HG02623 (cell line): Measurements from ENCODE around the gene ZNF555.
"Not testable (repeated sequence)": the region's sequence is repeated elsewhere in the genome, so short reads cannot be mapped to it uniquely, and the experiment has no call there.

Source experiments
- ATAC-seq: cut with Tn5 transposase; IDR thresholded peaks from one replicate; pipeline ENCODE4 v1.9.1; 2021; ENCODE audit warnings: moderate library complexity; ENCODE audit not compliant: unreplicated experiment

The ZNF555 gene

DNA sequence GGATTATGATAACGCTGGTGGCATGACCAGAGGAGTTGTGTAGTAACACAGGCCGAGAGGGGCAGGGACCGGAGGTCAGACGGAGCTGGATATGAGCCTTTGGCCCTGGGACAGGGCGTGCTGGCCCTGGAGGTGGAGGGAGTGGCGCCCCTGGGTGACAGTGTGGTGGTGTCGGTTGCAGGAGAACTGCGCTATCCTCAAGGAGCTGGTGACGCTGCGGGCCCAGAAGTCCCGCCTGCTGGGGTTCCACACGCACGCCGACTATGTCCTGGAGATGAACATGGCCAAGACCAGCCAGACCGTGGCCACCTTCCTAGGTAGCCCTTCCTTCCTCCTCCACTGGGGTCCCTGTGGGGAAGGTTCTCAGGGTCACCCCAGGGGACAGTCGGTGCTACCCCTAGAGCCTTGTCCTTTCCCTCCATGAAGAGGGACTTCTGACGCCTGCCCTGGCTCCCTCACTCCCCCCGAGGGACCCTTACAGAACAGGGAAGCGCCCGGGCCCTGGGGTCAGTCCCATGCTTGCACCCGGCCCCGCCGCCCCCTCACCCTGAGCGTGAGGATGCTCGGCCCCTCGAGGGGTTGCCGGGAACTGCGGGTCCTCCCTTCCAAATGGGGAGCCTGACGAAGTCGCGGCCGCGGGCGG lies 34.4 kb upstream of the ZNF555 start:
- no peak for ATAC-seq

DNA sequence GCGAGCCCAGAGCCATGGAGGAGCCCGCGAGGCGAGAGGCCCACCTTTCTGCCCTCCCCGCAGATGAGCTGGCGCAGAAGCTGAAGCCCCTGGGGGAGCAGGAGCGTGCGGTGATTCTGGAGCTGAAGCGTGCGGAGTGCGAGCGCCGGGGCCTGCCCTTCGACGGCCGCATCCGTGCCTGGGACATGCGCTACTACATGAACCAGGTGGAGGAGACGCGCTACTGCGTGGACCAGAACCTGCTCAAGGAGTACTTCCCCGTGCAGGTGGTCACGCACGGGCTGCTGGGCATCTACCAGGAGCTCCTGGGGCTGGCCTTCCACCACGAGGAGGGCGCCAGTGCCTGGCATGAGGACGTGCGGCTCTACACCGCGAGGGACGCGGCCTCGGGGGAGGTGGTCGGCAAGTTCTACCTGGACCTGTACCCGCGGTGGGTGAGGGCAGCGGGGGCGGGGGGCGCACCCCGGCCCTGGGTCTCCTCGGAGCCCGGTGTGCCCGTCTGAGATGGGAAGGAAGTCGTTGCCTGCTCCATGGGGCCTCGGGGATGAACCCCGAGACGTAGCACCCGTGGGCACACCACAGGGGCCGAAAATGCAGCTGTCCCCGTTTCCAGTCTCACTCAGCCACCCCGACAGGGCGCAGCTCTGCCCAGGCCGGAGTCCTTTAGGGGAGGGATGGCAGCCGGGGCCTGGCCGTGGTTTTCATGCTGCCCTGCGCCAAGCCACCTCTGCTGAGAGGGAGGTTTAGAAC lies 33.7 kb upstream of the ZNF555 start:
- ATAC-seq, result no peak

GRCh38 chr19:2808129-2808941 lies 32.9 kb upstream of the ZNF555 start:
- ATAC-seq, result no peak

- ATAC-seq, result no peak
Measured at GRCh38 chr19:2809387-2810140, 31.7 kb upstream of the ZNF555 start.

DNA sequence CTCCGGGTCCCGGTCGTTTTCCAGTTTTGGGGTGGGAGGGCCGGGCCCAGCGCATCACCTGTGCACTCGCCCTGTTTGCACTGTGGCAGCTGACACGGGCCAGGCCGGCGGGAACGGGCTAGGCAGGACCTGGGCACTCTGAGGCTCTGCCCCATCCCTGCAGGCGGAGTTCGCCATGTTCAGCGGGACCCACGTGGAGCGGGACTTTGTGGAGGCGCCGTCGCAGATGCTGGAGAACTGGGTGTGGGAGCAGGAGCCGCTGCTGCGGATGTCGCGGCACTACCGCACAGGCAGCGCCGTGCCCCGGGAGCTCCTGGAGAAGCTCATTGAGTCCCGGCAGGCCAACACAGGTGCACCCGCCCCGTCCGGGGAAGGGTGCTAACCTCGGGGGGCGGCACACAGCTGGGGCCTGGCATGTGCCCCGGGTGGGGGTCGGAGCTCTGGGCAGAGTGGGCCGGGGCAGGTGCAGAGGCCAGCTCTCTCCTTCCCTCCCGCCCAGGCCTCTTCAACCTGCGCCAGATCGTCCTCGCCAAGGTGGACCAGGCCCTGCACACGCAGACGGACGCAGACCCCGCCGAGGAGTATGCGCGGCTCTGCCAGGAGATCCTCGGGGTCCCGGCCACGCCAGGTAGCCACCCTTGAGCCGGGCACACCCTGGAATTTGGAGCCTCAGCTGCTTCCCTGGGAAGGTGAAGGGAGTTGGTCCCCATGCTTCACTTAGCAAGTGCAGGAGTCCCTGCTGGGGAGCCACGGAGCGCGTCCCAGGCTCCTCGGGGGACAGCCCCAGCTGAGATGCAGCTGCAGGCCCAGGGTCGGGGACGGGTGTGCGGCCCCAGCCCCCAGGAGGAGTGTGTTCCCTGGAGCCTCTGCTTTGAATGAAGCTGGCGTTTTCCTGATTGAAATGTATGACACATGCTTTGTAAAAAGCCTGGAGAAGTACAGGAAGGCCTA lies 30.9 kb upstream of the ZNF555 start:
- no peak for ATAC-seq

DNA sequence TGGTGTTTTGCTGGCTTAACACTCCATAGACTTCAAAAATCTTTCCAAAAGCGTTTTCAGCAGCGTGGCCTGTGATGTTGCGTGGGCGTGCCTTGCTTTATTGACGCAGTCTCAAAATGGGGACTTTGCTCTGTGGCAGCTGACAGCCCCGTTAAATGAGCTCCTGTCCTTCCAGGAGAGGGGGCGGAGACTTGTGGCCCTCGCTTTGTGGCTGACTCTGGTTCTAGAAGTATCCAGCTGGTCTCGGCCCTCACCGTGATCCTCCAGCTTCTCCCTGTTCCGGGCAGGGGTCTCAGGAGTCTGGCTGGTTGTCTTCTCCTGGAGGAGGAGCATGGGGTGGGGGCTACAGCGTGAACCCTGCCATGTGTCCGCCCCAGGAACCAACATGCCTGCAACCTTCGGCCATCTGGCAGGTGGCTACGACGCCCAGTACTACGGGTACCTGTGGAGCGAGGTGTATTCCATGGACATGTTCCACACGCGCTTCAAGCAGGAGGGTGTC lies 30.0 kb upstream of the ZNF555 start:
- no peak for ATAC-seq

- no peak for ATAC-seq
Measured at GRCh38 chr19:2811735-2812413, 29.4 kb upstream of the ZNF555 start.

DNA sequence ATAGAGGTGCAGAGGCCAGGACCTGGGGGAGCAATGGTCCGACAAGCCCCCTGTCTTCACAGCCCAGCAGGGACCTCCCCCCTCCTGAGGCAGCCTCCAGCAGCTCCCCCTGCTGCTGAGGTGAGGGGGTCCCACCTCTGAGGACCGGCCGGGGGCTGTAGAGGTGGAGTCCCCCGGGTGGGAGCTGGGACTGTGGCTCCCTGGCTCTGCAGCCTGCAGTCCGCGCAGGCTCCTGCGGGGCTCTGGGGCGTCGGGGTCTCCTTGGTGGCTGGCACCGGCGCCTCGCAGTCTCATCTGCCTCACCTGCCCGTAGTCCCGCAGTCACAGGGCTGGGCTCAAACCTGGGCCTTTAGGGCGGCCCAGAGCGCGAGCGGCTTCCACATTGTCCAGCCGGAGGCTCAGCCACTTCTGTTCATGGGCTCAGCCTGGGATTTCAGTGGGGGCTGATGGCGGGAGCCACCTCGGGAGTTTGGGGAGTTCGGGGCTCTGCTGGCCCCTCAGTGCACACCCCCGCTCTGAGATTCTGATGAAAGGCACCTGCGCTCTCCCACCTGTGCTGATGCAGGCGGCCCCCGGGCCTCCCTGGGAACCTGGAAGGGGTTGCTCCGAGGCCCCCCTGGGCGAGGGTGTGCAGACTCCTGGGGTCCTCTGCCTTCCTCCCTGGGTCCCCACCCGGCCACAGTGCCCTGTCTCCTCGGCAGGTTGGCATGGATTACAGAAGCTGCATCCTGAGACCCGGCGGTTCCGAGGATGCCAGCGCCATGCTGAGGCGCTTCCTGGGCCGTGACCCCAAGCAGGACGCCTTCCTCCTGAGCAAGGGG lies 28.7 kb upstream of the ZNF555 start:
- no peak for ATAC-seq

DNA sequence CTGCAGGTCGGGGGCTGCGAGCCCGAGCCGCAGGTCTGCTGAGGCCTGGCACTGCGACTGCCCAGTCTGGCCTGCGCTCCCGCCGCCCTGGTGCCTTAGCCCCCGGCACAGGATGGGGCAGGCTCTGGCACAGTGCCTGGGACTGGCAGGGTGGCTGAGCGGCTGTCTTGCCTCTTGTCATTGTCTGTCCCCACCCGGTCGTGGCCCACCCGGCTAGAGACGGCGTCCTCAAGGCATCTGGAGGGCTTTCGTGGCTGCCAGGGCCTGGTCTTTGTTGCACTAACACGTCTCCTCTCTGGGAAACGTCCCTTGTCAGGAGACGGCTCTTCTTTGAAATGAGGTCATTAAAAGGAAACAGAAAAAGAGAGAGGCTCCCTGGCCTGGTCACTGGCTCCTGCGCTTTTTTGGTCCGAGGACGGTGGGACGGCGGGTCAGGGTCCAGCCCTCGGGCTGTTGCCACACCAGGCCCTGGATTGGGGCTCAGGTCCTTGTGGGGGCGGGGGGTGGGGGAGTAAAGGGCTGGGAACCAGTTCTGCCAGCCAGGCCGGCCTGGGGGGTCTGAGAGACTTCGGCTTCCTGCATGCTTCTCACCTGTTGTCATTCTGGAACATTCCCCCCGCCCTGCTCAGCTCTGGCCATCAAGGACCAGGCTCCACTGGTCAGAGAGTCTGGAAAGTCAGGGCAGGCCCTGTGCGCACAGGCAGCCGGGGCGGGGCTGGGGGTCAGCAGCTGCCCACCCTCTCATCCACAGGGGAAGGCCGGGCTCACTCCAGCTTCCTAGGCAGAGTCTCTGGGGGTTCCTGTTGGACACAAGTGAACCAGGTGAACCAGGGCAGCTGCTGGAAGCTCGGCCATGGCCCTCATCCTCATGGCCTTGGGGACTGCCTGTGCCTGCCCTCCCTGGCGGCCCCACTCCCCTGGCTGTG lies 27.8 kb upstream of the ZNF555 start:
- ATAC-seq, result no peak

DNA sequence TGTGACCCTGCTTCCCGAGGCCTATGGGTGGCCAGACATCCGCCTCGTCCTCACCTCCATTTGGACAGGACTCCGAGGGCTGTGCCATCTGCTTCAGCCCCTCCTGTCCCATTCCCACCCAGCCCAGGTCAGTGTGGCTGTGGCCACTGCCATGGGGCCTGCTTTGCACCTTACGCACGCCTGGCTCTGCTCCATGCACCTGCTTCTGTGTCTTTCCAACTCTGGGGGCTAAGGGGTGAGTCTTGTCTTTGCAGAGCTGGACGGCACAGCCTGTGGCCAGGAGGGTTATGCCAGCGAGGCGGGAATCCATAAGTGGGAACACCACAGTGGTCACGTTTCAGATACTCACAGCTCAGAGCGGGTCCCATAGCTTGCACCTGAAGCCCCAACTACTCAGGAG lies 26.8 kb upstream of the ZNF555 start:
- no peak for ATAC-seq

DNA sequence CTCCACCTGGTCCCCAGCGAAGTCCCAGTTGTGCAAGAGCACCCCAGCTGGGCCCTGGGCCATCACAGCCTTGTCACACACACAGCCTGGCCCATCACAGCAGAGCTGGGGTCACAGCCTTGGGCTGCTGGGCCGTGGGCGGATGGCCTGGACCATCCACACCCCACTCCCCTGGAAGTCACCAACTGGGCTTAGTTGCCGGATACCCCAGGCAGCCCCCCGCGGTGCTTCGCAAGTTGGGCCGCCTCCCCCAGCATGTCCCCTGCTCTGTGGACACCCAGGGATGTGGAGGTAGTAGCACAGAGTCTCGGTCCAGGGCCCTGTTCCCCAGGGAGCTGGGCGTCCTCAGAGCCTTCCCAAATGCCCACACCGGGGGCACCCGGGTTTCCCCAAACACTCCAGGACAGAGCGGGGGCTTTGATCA lies 26.1 kb upstream of the ZNF555 start:
- ATAC-seq, result no peak

DNA sequence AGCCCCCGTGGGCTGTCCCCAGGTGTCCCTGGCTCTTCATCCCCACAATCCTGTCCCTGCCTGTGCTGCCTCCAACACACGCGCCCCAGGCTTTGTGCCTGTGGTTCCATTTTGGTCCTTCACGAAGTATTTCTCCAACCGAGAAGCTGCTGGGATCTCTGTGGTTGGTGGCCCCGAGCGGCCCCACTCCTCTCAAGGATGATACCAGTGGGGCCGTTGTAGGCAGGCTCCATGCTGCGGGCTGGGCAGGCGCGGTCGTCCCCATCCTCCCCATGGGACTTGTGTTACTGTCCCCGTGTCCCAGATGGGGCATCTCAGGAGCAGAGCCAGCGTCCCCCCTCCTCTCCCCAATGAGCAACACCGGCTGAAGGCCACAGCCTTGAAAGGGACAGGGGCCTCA lies 25.4 kb upstream of the ZNF555 start:
- ATAC-seq, result no peak

DNA sequence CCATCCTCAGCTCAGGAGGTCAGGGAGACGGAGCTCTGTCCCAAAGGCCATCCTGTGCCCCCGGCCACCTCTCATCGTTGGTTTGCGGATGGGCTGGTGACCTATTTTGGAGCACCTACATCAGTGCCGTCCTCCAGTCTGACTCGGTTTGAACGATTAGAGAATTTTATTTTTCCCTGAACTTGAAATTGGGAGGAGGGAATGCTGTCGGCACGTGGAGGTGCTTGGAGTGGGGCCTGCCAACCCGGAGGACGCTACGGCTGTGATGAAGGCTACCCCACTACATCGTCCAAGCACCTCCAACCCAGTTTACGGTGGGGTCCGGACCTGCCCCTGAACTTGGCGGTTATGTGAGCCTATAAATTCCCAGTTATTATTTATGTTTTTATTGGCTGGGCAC lies 24.6 kb upstream of the ZNF555 start:
- ATAC-seq, result no peak

DNA sequence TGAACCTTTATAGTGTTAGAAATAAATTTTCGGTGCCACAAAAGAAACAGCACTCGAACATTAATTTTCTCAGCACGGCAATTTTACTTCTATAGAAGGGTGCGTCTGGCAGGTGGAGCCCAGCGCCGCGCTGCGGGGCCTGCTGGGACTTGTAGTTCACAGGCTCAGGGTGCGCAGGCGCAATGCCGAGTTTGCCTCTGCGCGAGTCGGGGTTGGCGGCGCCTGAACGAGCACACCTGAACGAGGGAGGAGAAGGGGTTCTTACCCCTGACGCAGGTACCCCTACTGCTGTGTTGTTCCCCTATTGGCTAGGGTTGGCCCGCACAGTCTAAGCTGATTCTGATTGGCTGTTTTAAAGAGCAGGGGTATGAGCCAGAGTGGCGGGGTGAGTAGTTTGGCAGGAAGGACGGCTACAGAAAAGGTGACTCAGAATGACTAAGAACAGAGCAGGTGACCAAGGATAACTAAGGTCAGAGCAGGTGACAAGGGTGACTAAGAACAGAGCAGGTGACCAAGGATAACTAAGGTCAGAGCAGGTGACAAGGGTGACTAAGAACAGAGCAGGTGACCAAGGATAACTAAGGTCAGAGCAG lies 23.9 kb upstream of the ZNF555 start:
- ATAC-seq, result not testable (repeated sequence)

- peak; percentile 82 for ATAC-seq
Measured at GRCh38 chr19:2819540-2820111, 21.6 kb upstream of the ZNF555 start, which contains the start of gene ZNF554. Gene ZNF554, plus strand, starts transcription at chr19:2819868. Its CDS starts 204 bp downstream, at chr19:2820072.

DNA sequence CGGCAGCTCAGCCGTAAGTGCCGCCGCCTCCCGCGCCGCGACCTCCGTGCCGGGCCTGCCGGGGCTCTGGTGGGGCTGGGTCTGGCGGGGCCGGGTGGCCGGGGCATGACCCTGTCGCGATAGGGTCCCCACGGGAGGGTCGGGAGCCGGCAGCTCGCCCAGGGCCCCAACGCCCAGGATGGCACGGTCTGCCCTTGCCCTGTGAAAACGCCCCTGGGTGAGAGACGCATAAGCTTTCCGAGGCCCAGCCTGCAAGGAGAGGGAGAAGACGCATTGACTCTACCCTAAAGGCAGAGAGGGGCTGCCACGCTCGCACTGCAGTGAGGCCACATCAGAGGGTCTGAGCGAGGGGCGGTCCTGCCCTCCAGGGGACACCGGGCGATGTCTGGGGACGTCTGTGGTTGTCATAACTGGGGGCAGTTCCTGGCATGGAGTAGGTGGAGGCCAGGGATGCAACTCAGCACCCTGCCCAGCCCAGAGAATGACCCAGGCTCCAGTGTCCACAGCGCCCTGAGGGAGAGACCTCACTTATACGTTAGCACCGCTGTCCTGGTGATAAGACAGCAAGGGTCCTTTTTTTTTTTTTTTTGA lies 21.1 kb upstream of the ZNF555 start:
- no peak for ATAC-seq
